ENCODE results near the gene JAG2. TPM values are rescaled to one million over a fixed set of nuclear protein-coding genes. Genes with fewer than 3 reads are reported as not detected.

JAG2 gene
- total RNA-seq, 1 donor from 2014 or later, result 0.44 TPM

DNA sequence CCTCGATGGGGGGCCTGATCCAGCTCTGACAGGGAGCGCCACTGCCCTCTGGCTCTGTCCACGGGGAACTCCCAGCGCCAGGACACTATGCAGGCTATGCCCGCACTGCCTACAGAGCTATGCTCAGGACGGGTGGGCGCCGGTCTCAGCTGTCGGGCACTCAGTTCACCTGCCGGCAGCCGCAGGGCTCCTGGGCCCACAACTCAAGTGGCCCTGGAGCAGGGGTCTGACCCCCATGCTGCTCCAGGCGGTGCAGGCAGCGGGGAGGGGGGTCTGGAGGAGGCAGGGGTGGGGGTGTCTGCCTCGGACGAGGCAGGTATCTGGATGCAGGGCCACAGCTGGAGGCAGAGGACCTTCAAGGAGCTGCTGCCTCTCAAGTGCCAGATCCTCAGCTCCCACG is 41.1 kb upstream of the JAG2 start:
- Mint-ChIP-seq H3K27ac (no peak overlapping the region), H3K9me3 (no peaks in the 10 kb centered on the region), H3K36me3 (ENCODE audit: low read depth) (peaks cover 23% of the 10 kb centered on the region), H3K4me1 (peaks cover 5% of the 10 kb centered on the region), H3K4me3 (no peak overlapping the region), H3K27me3 (no peaks in the 10 kb centered on the region)
- intact Hi-C loops (cut with micrococcal nuclease), result no loop called here
- no peak for TF ChIP-seq CTCF (IDR thresholded peaks at IDR 0.05)
- DNase-seq, result no peak
- ATAC-seq (ENCODE audit: low read depth), result no peak
- ChIA-PET POLR2A (interaction anchor here (0.6 kb wide), 1 partner anchor 79 kb away, joined by 4 read pairs; no protein-coding TSS in a partner anchor), CTCF (no interaction called here)

DNA sequence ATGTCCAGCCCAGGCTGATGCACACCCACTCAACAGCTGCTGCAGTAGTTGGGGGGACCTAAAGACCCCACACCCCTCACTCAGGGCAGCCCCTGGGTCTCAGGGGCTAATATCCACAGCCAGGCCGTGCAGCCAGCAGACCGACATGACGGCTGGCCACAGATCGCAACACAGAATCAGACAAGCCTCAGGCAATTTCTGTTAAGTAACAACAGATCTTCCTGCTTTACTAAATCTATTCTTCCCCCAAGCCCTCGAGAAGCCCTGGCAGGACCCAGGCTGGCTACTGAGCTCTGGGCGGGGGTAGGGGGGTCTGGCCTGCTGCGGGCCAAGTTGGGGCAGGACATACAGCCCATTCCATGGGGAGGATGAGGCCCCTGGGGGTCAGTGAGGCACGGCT is 40.5 kb upstream of the JAG2 start:
- no peak overlapping the region for H3K27ac Mint-ChIP-seq
- intact Hi-C loops (cut with micrococcal nuclease), result no loop called here
- TF ChIP-seq CTCF (IDR thresholded peaks at IDR 0.05), result no peak
- H3K27me3 Mint-ChIP-seq, result no peaks in the 10 kb centered on the region
- DNase-seq (no peak), ATAC-seq (ENCODE audit: low read depth) (no peak)
- H3K9me3 Mint-ChIP-seq, result no peaks in the 10 kb centered on the region
- H3K4me1 Mint-ChIP-seq, result peaks cover 6% of the 10 kb centered on the region
- POLR2A ChIA-PET, result no interaction called here
- no peak overlapping the region for H3K4me3 Mint-ChIP-seq
- peaks cover 23% of the 10 kb centered on the region for H3K36me3 Mint-ChIP-seq (ENCODE audit: low read depth)
- CTCF ChIA-PET, result no interaction called here

- Mint-ChIP-seq H3K36me3 (ENCODE audit: low read depth) (peaks cover 23% of the 10 kb centered on the region), H3K27me3 (no peaks in the 10 kb centered on the region), H3K4me1 (peaks cover 6% of the 10 kb centered on the region), H3K9me3 (no peaks in the 10 kb centered on the region), H3K27ac (no peak overlapping the region), H3K4me3 (no peak overlapping the region)
- TF ChIP-seq CTCF (IDR thresholded peaks at IDR 0.05), result no peak
- POLR2A ChIA-PET, result no interaction called here
- ATAC-seq (ENCODE audit: low read depth) (no peak), DNase-seq (no peak)
- intact Hi-C loops (cut with micrococcal nuclease), result no loop called here
- CTCF ChIA-PET, result no interaction called here
These were observed 40.1 kb upstream of the JAG2 start for GRCh38 chr14:105208738-105209075.

- intact Hi-C loops (cut with micrococcal nuclease), result no loop called here
- POLR2A ChIA-PET, result no interaction called here
These were observed 39.6 kb upstream of the JAG2 start for GRCh38 chr14:105207996-105208737.

GRCh38 chr14:105207460-105207901 is 38.9 kb upstream of the JAG2 start:
- ATAC-seq (ENCODE audit: low read depth), result no peak
- Mint-ChIP-seq H3K27ac (no peak overlapping the region), H3K36me3 (ENCODE audit: low read depth) (peaks cover 15% of the 10 kb centered on the region), H3K27me3 (no peaks in the 10 kb centered on the region), H3K4me1 (peaks cover 6% of the 10 kb centered on the region), H3K9me3 (no peaks in the 10 kb centered on the region), H3K4me3 (no peak overlapping the region)
- no peak for TF ChIP-seq CTCF (IDR thresholded peaks at IDR 0.05)
- ChIA-PET POLR2A (no interaction called here), CTCF (no interaction called here)
- no peak for DNase-seq
- intact Hi-C loops (cut with micrococcal nuclease), result no loop called here

More at GRCh38 chr14:105207996-105208737, 39.6 kb upstream of the JAG2 start:
- no peak for DNase-seq
- ATAC-seq (ENCODE audit: low read depth), result no peak
- CTCF ChIA-PET, result no interaction called here
- Mint-ChIP-seq H3K27ac (no peak overlapping the region), H3K27me3 (no peaks in the 10 kb centered on the region), H3K36me3 (ENCODE audit: low read depth) (peaks cover 19% of the 10 kb centered on the region), H3K9me3 (no peaks in the 10 kb centered on the region), H3K4me1 (peaks cover 6% of the 10 kb centered on the region), H3K4me3 (no peak overlapping the region)
- TF ChIP-seq CTCF (IDR thresholded peaks at IDR 0.05), result no peak

Measured in activated B cell treated with CpG ODN at 0.5 μM for 24 hours (primary cell).